Gastroesophageal sphincter (tissue), 4 donors: ENCODE results near the gene NCOA6. TPM values are rescaled to one million over a fixed set of nuclear protein-coding genes. Genes with fewer than 3 reads are reported as not detected.

ENCODE experiments used
- ATAC-seq: fragments of 150-250 bp; one replicate; pipeline ENCODE4 v1.9.1; 2016; ENCODE audit warnings: mild to moderate bottlenecking, moderate library complexity
- H3K27ac ChIP-seq, 4 donors: fragments of 200-600 bp; sonication (generic) in 3 of 4; 1 replicate in 3 of 4; 2 replicates in 1 of 4; pipeline ENCODE4 v1.5.1; 2016 to 2019
- H3K27me3 ChIP-seq: fragments of 200-600 bp; sonication (generic); one replicate; pipeline ENCODE4 v1.5.1; 2019
- H3K36me3 ChIP-seq, 2 donors: fragments of 200-600 bp; sonication (generic); one replicate each; pipeline ENCODE4 v1.5.1; 2019; ENCODE audit warnings: control low read depth in 1 of 2
- H3K4me1 ChIP-seq, 3 donors: fragments of 200-600 bp; sonication (generic); 1 replicate in 2 of 3; 2 replicates in 1 of 3; pipeline ENCODE4 v1.5.1; 2016 to 2019; ENCODE audit warnings: control low read depth in 2 of 3
- H3K4me3 ChIP-seq, 2 donors: fragments of 200-600 bp; sonication (generic); one replicate each; pipeline ENCODE4 v1.5.1; 2019; ENCODE audit warnings: mild to moderate bottlenecking in 1 of 2, moderate library complexity in 1 of 2
- H3K9me3 ChIP-seq, 3 donors: fragments of 200-600 bp; sonication (generic); one replicate each; pipeline ENCODE4 v1.5.1; 2017 to 2019; ENCODE audit warnings: control low read depth in 2 of 3
- CTCF ChIP-seq, 4 experiments: fragments of 200-600 bp in 2 of 4; fragments of 450-650 bp in 2 of 4; sonication (generic) in 1 of 4; IDR thresholded peaks; one replicate each; pipeline ENCODE4 v1.5.1; 2017 to 2019; ENCODE audit warnings: antibody characterized with exemption in 4 of 4, mild to moderate bottlenecking in 2 of 4, moderate library complexity in 2 of 4
- EP300 ChIP-seq: sonication (generic); formaldehyde crosslinking; IDR thresholded peaks from one replicate; pipeline ENCODE4 v1.6.1; 2017; ENCODE audit warnings: antibody characterized with exemption, mild to moderate bottlenecking
- POLR2A ChIP-seq, 2 donors: fragments of 450-650 bp; IDR thresholded peaks; one replicate each; pipeline ENCODE4 v1.6.1; 2017; ENCODE audit warnings: antibody characterized with exemption in 2 of 2, mild to moderate bottlenecking in 2 of 2, moderate library complexity in 1 of 2
- POLR2AphosphoS5 ChIP-seq: sonication (generic); formaldehyde crosslinking; IDR thresholded peaks from one replicate; pipeline ENCODE4 v1.6.1; 2017; ENCODE audit warnings: antibody characterized with exemption
- WGBS, 2 donors: methylation state at CpG; one replicate each; pipeline ENCODE4 v1.1.5; 2018; ENCODE audit warnings: low coverage in 1 of 2; 5-methylcytosine and 5-hydroxymethylcytosine counted together
- total RNA-seq, 4 donors: library from RNA; depleted of rRNA; stranded (reverse); fragments of >200 nt; gene quantifications; one replicate each; pipeline ENCODE4 v1.1.0, GENCODE V29; 2016

NCOA6 gene
- total RNA-seq, 4 donors from 2014 or later: 15.2 to 37.0 (median 25.8) TPM

GRCh38 chr20:34871966-34872621 is 46.6 kb upstream of the NCOA6 start:
- WGBS, 2 donors: 42 to 43% methylated on average over 6 of the region's 10 CpGs
- Histone ChIP-seq H3K27me3 (no peaks in the 10 kb centered on the region), H3K4me3 (peak overlapping the region; percentile 66 to 79), H3K9me3 (no peaks in the 10 kb centered on the region), H3K27ac (peak overlapping the region; percentile 45 to 82 (median 78)), H3K4me1 (peaks cover 0 to 50% (median 3%) of the 10 kb centered on the region in 3 donors), H3K36me3 (no peaks in the 10 kb centered on the region)
- ATAC-seq: no peak
- TF ChIP-seq CTCF (IDR thresholded peaks at IDR 0.05): no peak

GRCh38 chr20:34871320-34871926 is 46.0 kb upstream of the NCOA6 start:
- Histone ChIP-seq H3K36me3 (no peaks in the 10 kb centered on the region), H3K27ac (peak overlapping the region in 2 of 4 donors; percentile 77 to 82), H3K4me1 (peaks cover 0 to 48% (median 3%) of the 10 kb centered on the region in 3 donors), H3K27me3 (no peaks in the 10 kb centered on the region), H3K4me3 (peak overlapping the region in 1 of 2 donors; percentile 79), H3K9me3 (no peaks in the 10 kb centered on the region)
- 89 to 93% methylated on average over 4 to 5 of the region's 7 CpGs for WGBS, 2 donors
- no peak for TF ChIP-seq POLR2A (IDR thresholded peaks at IDR 0.05)
- no peak for TF ChIP-seq EP300
- TF ChIP-seq CTCF (IDR thresholded peaks at IDR 0.05): no peak
- no peak for TF ChIP-seq POLR2AphosphoS5
- ATAC-seq: no peak

GRCh38 chr20:34864216-34864615 is 38.8 kb upstream of the NCOA6 start:
- no peaks in the 10 kb centered on the region for H3K27me3 ChIP-seq
- H3K27ac ChIP-seq: no peak overlapping the region
- H3K4me3 ChIP-seq: no peak overlapping the region
- peaks cover 0 to 57% of the 10 kb centered on the region in 2 donors for H3K36me3 ChIP-seq
- 93 to 96% methylated on average over 5 of the region's 5 CpGs for WGBS, 2 donors
- no peaks in the 10 kb centered on the region for H3K9me3 ChIP-seq
- ATAC-seq: no peak
- TF ChIP-seq POLR2A (IDR thresholded peaks at IDR 0.05) (no peak), POLR2AphosphoS5 (no peak), CTCF (IDR thresholded peaks at IDR 0.05) (no peak), EP300 (no peak)
- no peaks in the 10 kb centered on the region for H3K4me1 ChIP-seq

GRCh38 chr20:34863421-34863965 is 38.0 kb upstream of the NCOA6 start:
- TF ChIP-seq EP300: no peak
- TF ChIP-seq CTCF (IDR thresholded peaks at IDR 0.05): no peak
- no peak for TF ChIP-seq POLR2AphosphoS5
- no peak for TF ChIP-seq POLR2A (IDR thresholded peaks at IDR 0.05)
- H3K4me1 ChIP-seq: no peaks in the 10 kb centered on the region
- no peak overlapping the region for H3K4me3 ChIP-seq
- no CpG with 5 or more reads among the region's 32 CpGs for WGBS, 2 donors
- no peak for ATAC-seq
- H3K27ac ChIP-seq: no peak overlapping the region
- H3K36me3 ChIP-seq: peaks cover 0 to 64% of the 10 kb centered on the region in 2 donors
- no peaks in the 10 kb centered on the region for H3K9me3 ChIP-seq
- no peaks in the 10 kb centered on the region for H3K27me3 ChIP-seq

GRCh38 chr20:34862724-34863123 is 37.3 kb upstream of the NCOA6 start:
- H3K4me3 ChIP-seq: no peak overlapping the region
- no peak for ATAC-seq
- H3K27ac ChIP-seq: no peak overlapping the region
- H3K4me1 ChIP-seq: no peaks in the 10 kb centered on the region
- H3K36me3 ChIP-seq: peaks cover 0 to 72% of the 10 kb centered on the region in 2 donors
- TF ChIP-seq EP300: no peak
- TF ChIP-seq CTCF (IDR thresholded peaks at IDR 0.05): no peak
- no peak for TF ChIP-seq POLR2AphosphoS5
- H3K27me3 ChIP-seq: no peaks in the 10 kb centered on the region
- no peaks in the 10 kb centered on the region for H3K9me3 ChIP-seq
- WGBS, 2 donors: 88 to 93% methylated on average over 3 to 5 of the region's 12 CpGs
